GM12878 (cell line): ENCODE measurements around the gene TRIM17. TPM values are rescaled to one million over a fixed set of nuclear protein-coding genes. Genes with fewer than 3 reads are reported as not detected.

Source experiments
- ATAC-seq: fragments of 200-7000 bp; cut with Tn5 transposase; 3 replicates; pipeline ENCODE4 v1.9.1; 2020; ENCODE audit warnings: mild to moderate bottlenecking, moderate library complexity
- BruUV-seq: library from RNA; stranded (reverse); fragments of 400-500 nt; replicated peaks from 2 replicates; lab custom pipeline; 2021; lab: Mats Ljungman, UMichigan
- CTCF ChIA-PET: fragments of 300-600 bp; sonication (Branson Sonifier 250); formaldehyde crosslinking; extraction: SDS; loops from one replicate; lab custom pipeline; 2021; ENCODE audit warnings: inconsistent platforms; lab: Yijun Ruan, JAX
- POLR2A ChIA-PET: fragments of 350-600 bp; formaldehyde crosslinking; extraction: SDS; loops from one replicate; lab custom pipeline; 2021; ENCODE audit warnings: inconsistent platforms; lab: Charles Lee
- RAD21 ChIA-PET: fragments of 300-600 bp; sonication (Branson Sonifier 250); formaldehyde crosslinking; loops from one replicate; lab custom pipeline; 2023; ENCODE audit warnings: antibody characterized with exemption; ENCODE audit not compliant: unreplicated experiment; lab: Charles Lee
- SMC1A ChIA-PET: fragments of 300-600 bp; sonication (Branson Sonifier 250); formaldehyde crosslinking; loops from one replicate; lab custom pipeline; 2023; ENCODE audit not compliant: unreplicated experiment, uncharacterized antibody; lab: Charles Lee
- DNase-seq: peaks from one replicate; pipeline ENCODE4 v3.0.0-alpha.2; 2011; ENCODE audit warnings: low read depth, low spot score
- FAIRE-seq: peaks from 3 replicates; lab custom pipeline; 2011; peaks lifted over from hg19 to GRCh38; lab: Jason Lieb, UNC
- H2AFZ ChIP-seq: 2 replicates; pipeline ENCODE4 v1.6.0; 2011; ENCODE audit warnings: low read depth, low read length, control low read depth; ENCODE audit not compliant: control insufficient read depth
- H3K27ac ChIP-seq: 2 replicates; pipeline ENCODE4 v1.5.1; 2011; ENCODE audit warnings: control low read depth; ENCODE audit not compliant: control insufficient read depth, insufficient read depth
- H3K27me3 ChIP-seq, 2 experiments: replicated peaks in 1 of 2; 2 replicates each; pipeline versions ENCODE4 v1.6.0 to v1.6.1; 2011; ENCODE audit warnings: low read length in 1 of 2; ENCODE audit not compliant: control insufficient read depth in 2 of 2, insufficient read depth in 2 of 2
- H3K36me3 ChIP-seq, 2 experiments: 2 replicates each; pipeline ENCODE4 v1.5.1; 2011; ENCODE audit warnings: low read length in 1 of 2; ENCODE audit not compliant: control insufficient read depth in 2 of 2, insufficient read depth in 2 of 2
- H3K4me1 ChIP-seq: 2 replicates; pipeline ENCODE4 v1.6.1; 2011; ENCODE audit warnings: mild to moderate bottlenecking, low read length, moderate library complexity, mixed read lengths; ENCODE audit not compliant: control insufficient read depth, insufficient read depth
- H3K4me2 ChIP-seq: 2 replicates; pipeline ENCODE4 v1.6.0; 2011; ENCODE audit warnings: control low read depth; ENCODE audit not compliant: control insufficient read depth, insufficient read depth
- H3K4me3 ChIP-seq: fragments of 200-600 bp; sonication (generic); 2 replicates; pipeline ENCODE4 v1.5.1; 2016
- H3K79me2 ChIP-seq: 2 replicates; pipeline ENCODE4 v1.6.0; 2011; ENCODE audit warnings: low read length; ENCODE audit not compliant: control insufficient read depth, insufficient read depth
- H3K9ac ChIP-seq: 2 replicates; pipeline ENCODE4 v1.8.0; 2011; ENCODE audit warnings: low read length, control low read depth, mixed read lengths; ENCODE audit not compliant: control insufficient read depth, insufficient read depth
- H3K9me3 ChIP-seq: replicated peaks from 3 replicates; pipeline ENCODE4 v1.5.1; 2011; ENCODE audit warnings: mild to moderate bottlenecking, low read length; ENCODE audit not compliant: control insufficient read depth, insufficient read depth
- H4K20me1 ChIP-seq: 2 replicates; pipeline ENCODE4 v1.6.0; 2011; ENCODE audit not compliant: control insufficient read depth, insufficient read depth
- CHD2 ChIP-seq: IDR thresholded peaks from 2 replicates; pipeline ENCODE4 v1.6.1; 2011; ENCODE audit warnings: low read depth, low read length, improper control_type of control experiment, borderline replicate concordance
- HDAC6 ChIP-seq: fragments of 200-600 bp; sonication (generic); IDR thresholded peaks from one replicate; pipeline ENCODE4 v1.8.0; 2017; ENCODE audit warnings: antibody characterized with exemption; ENCODE audit not compliant: unreplicated experiment
- HDGF ChIP-seq: fragments of 450-650 bp; IDR thresholded peaks from 2 replicates; pipeline ENCODE4 v1.6.1; 2016; ENCODE audit warnings: antibody characterized with exemption
- PKNOX1 ChIP-seq: fragments of 450-650 bp; IDR thresholded peaks from 2 replicates; pipeline ENCODE4 v1.6.1; 2016; ENCODE audit warnings: mild to moderate bottlenecking
- POLR2AphosphoS2 ChIP-seq: IDR thresholded peaks from 2 replicates; pipeline ENCODE4 v1.6.1; 2011; ENCODE audit warnings: low read depth, mild to moderate bottlenecking, low read length, improper control_type of control experiment, moderate library complexity
- POLR2AphosphoS5 ChIP-seq: IDR thresholded peaks from 2 replicates; pipeline ENCODE4 v1.6.1; 2011; ENCODE audit warnings: mild to moderate bottlenecking, low read length, inconsistent platforms
- USF1 ChIP-seq: IDR thresholded peaks from 2 replicates; pipeline ENCODE4 v1.6.1; 2011; ENCODE audit warnings: borderline replicate concordance, low read depth, mild to moderate bottlenecking, moderate library complexity, mixed read lengths, low read length; ENCODE audit not compliant: insufficient read depth; ENCODE audit errors: extremely low read length
- ZBTB40 ChIP-seq: fragments of 450-650 bp; IDR thresholded peaks from 2 replicates; pipeline ENCODE4 v1.6.1; 2016; ENCODE audit warnings: mild to moderate bottlenecking, moderate library complexity, borderline replicate concordance
- ZNF274 ChIP-seq: IDR thresholded peaks from one replicate; pipeline ENCODE4 v1.8.0; 2011; ENCODE audit not compliant: insufficient read length, insufficient read depth
- WGBS: methylation state at CpG from one replicate; pipeline ENCODE4 v1.1.6; 2016; ENCODE audit warnings: low lambda C conversion rate; ENCODE audit not compliant: insufficient replicate concordance, insufficient coverage; ENCODE audit errors: missing lambda C conversion rate; 5-methylcytosine and 5-hydroxymethylcytosine counted together
- in situ Hi-C: fragments of 300-500 bp; cut with MboI; formaldehyde crosslinking; loops from 9 replicates; pipeline ENCODE4 v1.14.3; 2018; ENCODE audit warnings: mixed read lengths
- intact Hi-C: fragments of 100-400 bp; cut with micrococcal nuclease; formaldehyde crosslinking; loops from one replicate; pipeline ENCODE4 v1.14.2; 2022; ENCODE audit not compliant: unreplicated experiment
- polyA plus RNA-seq, 11 experiments: library from polyadenylated mRNA; depleted of rRNA in 4 of 11; unstranded in 6 of 11; stranded (reverse) in 5 of 11; fragments of >200 nt; fragmentation: Nextera tagmentation in 4 of 11; fragmentation: Illumina TruSeq in 1 of 11; extraction: Ambion mirVana in 4 of 11; extraction: Trizol in 1 of 11; gene quantifications; 1 replicate in 1 of 11; 2 replicates in 10 of 11; pipeline versions ENCODE4 v1.2.1 to v1.2.3, GENCODE V29; 2011 to 2016; ENCODE audit warnings: inconsistent platforms in 2 of 11, missing spikeins in 2 of 11, low read depth in 1 of 11
- total RNA-seq, 4 experiments: library from RNA; depleted of rRNA in 3 of 4; stranded (reverse); fragments of >200 nt in 3 of 4; fragmentation: Illumina TruSeq in 1 of 4; extraction: Trizol in 1 of 4; gene quantifications; 2 replicates each; pipeline versions ENCODE4 v1.2.1 to v1.2.3, GENCODE V29; 2013 to 2021

TRIM17 gene
- total and polyA plus RNA-seq, 10 of the 15 experiments (the other 5 are each of a cell fraction or from before 2014, with no cell fraction given) = 0.16 to 0.32 TPM; not detected in 8

GRCh38 chr1:228397966-228398365 lies 18.7 kb downstream of the TRIM17 start:
- intact Hi-C loops (no loop called here), in situ Hi-C loops (no loop called here)
- H3K79me2 ChIP-seq = peaks cover 9% of the 10 kb centered on the region
- H3K4me2 ChIP-seq = no peak overlapping the region
- no peak for DNase-seq
- H3K27me3 ChIP-seq = no peaks in the 10 kb centered on the region
- no peaks in the 10 kb centered on the region for H3K9me3 ChIP-seq
- ATAC-seq = no peak
- H3K4me3 ChIP-seq = no peak overlapping the region
- H2AFZ ChIP-seq = no peak overlapping the region
- FAIRE-seq = no peak
- BruUV-seq = no TSS peak
- WGBS = 74% methylated on average over 6 of the region's 6 CpGs
- SMC1A ChIA-PET = no interaction called here
- H3K4me1 ChIP-seq = no peaks in the 10 kb centered on the region
- TF ChIP-seq HDGF (no peak), CHD2 (no peak), HDAC6 (no peak), POLR2AphosphoS2 (no peak), ZNF274 (no peak)
- POLR2A ChIA-PET = no interaction called here
- H4K20me1 ChIP-seq = no peaks in the 10 kb centered on the region
- H3K9ac ChIP-seq = no peak overlapping the region
- H3K36me3 ChIP-seq = peaks cover 16 to 28% of the 10 kb centered on the region in 2 experiments
- RAD21 ChIA-PET = no interaction called here
- CTCF ChIA-PET = interaction anchor here (0.6 kb wide), 1 partner anchor 14 kb away, joined by 3 read pairs; no protein-coding TSS in a partner anchor
- H3K27ac ChIP-seq = no peak overlapping the region

GRCh38 chr1:228396770-228397662 lies 19.6 kb downstream of the TRIM17 start:
- ATAC-seq (no peak), DNase-seq (no peak), FAIRE-seq (no peak)
- H3K36me3 ChIP-seq = peaks cover 11 to 24% of the 10 kb centered on the region in 2 experiments
- no peaks in the 10 kb centered on the region for H4K20me1 ChIP-seq
- no peaks in the 10 kb centered on the region for H3K27me3 ChIP-seq
- no peaks in the 10 kb centered on the region for H3K4me1 ChIP-seq
- ChIA-PET POLR2A (no interaction called here), SMC1A (no interaction called here), CTCF (no interaction called here), RAD21 (no interaction called here)
- no peak overlapping the region for H3K27ac ChIP-seq
- 80% methylated on average over 19 of the region's 21 CpGs for WGBS
- BruUV-seq = no TSS peak
- H3K4me3 ChIP-seq = no peak overlapping the region
- intact Hi-C loops = no loop called here
- in situ Hi-C loops = no loop called here
- H3K79me2 ChIP-seq = peaks cover 1% of the 10 kb centered on the region; the same call in 1 of the 2 replicates
- H3K9me3 ChIP-seq = no peaks in the 10 kb centered on the region
- H3K9ac ChIP-seq = no peak overlapping the region
- no peak overlapping the region for H3K4me2 ChIP-seq
- H2AFZ ChIP-seq = no peak overlapping the region
- no peak for TF ChIP-seq USF1
- TF ChIP-seq POLR2AphosphoS5 = peak; percentile 9; the same call in 1 of the 2 replicates
- no peak for TF ChIP-seq ZBTB40
- no peak for TF ChIP-seq PKNOX1
- TF ChIP-seq ZNF274 = no peak
